ENCODE measurements around the gene RAPGEF5.

- TF ChIP-seq ZNF274 (IDR thresholded peaks at IDR 0.05; ENCODE audit: low read depth, low read length) (no peak), SUZ12 (IDR thresholded peaks at IDR 0.05; ENCODE audit: extremely low read depth, insufficient read depth, insufficient read length) (no peak)
These were observed 218.1 kb downstream of the RAPGEF5 start for GRCh38 chr7:22138886-22139285.

All from NT2/D1 (cell line).